SK-N-SH (cell line): Measurements from ENCODE around the gene NEK10. TPM values are rescaled to one million over a fixed set of nuclear protein-coding genes. Genes with fewer than 3 reads are reported as not detected.

Source experiments
- CTCF ChIA-PET: fragments of 300-600, 350-600 bp; formaldehyde crosslinking; extraction: SDS; loops from one replicate; lab custom pipeline; 2021; lab: Yijun Ruan, JAX
- POLR2A ChIA-PET: fragments of 350-600 bp; sonication (Branson Sonifier 250); formaldehyde crosslinking; extraction: SDS; loops from one replicate; lab custom pipeline; 2020; ENCODE audit warnings: antibody characterized with exemption, inconsistent platforms; lab: Yijun Ruan, JAX
- DNase-seq: peaks from one replicate; pipeline ENCODE4 v3.0.0; 2012
- H2AFZ ChIP-seq: fragments of 200-600 bp; sonication (generic); 2 replicates; pipeline ENCODE4 v1.8.1; 2016; ENCODE audit warnings: antibody characterized with exemption, mild to moderate bottlenecking, low read depth
- H3F3A ChIP-seq: fragments of 200-600 bp; sonication (generic); replicated peaks from 2 replicates; pipeline ENCODE3; 2016; ENCODE audit warnings: antibody characterized with exemption, mild to moderate bottlenecking; ENCODE audit not compliant: insufficient read depth
- H3K27ac ChIP-seq, 2 experiments: fragments of 200-500 bp in 1 of 2; fragments of 200-600 bp in 1 of 2; sonication (Bioruptor generic) in 1 of 2; sonication (generic), shearing (Covaris generic) in 1 of 2; 2 replicates each; pipeline versions ENCODE4 v1.5.1 to v1.6.1; 2014 to 2016; ENCODE audit warnings: low read depth in 2 of 2, inconsistent platforms in 1 of 2, low read length in 1 of 2, mild to moderate bottlenecking in 1 of 2, mixed read lengths in 1 of 2
- H3K27me3 ChIP-seq: fragments of 200-600 bp; sonication (generic), shearing (Covaris generic); 2 replicates; pipeline ENCODE4 v1.6.1; 2016; ENCODE audit warnings: mixed run types; ENCODE audit not compliant: insufficient read depth
- H3K36me3 ChIP-seq, 2 experiments: fragments of 200-500 bp in 1 of 2; fragments of 200-600 bp in 1 of 2; sonication (Bioruptor generic) in 1 of 2; sonication (generic) in 1 of 2; replicated peaks in 1 of 2; 2 replicates each; pipeline versions ENCODE3 to v1.5.1; 2014 to 2016; ENCODE audit warnings: low read length in 1 of 2, mild to moderate bottlenecking in 1 of 2; ENCODE audit not compliant: insufficient read depth in 2 of 2, control insufficient read depth in 1 of 2
- H3K4me1 ChIP-seq, 2 experiments: fragments of 200-500 bp in 1 of 2; fragments of 200-600 bp in 1 of 2; sonication (Bioruptor generic) in 1 of 2; sonication (generic), shearing (Covaris generic) in 1 of 2; 2 replicates each; pipeline versions ENCODE4 v1.5.1 to v1.6.1; 2014 to 2016; ENCODE audit warnings: low read depth in 1 of 2, low read length in 1 of 2, mixed run types in 1 of 2; ENCODE audit not compliant: insufficient read depth in 2 of 2, control insufficient read depth in 1 of 2
- H3K4me2 ChIP-seq: fragments of 200-600 bp; sonication (generic), shearing (Covaris generic); 2 replicates; pipeline ENCODE4 v1.6.1; 2017; ENCODE audit warnings: mixed run types
- H3K4me3 ChIP-seq, 2 experiments: fragments of 200-500 bp in 1 of 2; fragments of 200-600 bp in 1 of 2; sonication (Bioruptor generic) in 1 of 2; sonication (generic), shearing (Covaris generic) in 1 of 2; 2 replicates each; pipeline versions ENCODE4 v1.5.1 to v1.8.1; 2014 to 2016; ENCODE audit warnings: low read depth in 2 of 2, inconsistent platforms in 1 of 2, low read length in 1 of 2, mild to moderate bottlenecking in 1 of 2, mixed read lengths in 1 of 2, moderate library complexity in 1 of 2
- H3K79me2 ChIP-seq: fragments of 200-600 bp; sonication (generic); 2 replicates; pipeline ENCODE4 v1.8.1; 2017; ENCODE audit warnings: mild to moderate bottlenecking; ENCODE audit not compliant: insufficient read depth
- H3K9ac ChIP-seq: fragments of 200-600 bp; sonication (generic); 2 replicates; pipeline ENCODE4 v1.6.1; 2017; ENCODE audit warnings: mixed run types
- H3K9me2 ChIP-seq: fragments of 200-600 bp; sonication (generic); 2 replicates; pipeline ENCODE4 v1.6.1; 2017; ENCODE audit warnings: mixed run types
- H3K9me3 ChIP-seq: fragments of 200-600 bp; sonication (generic); 2 replicates; pipeline ENCODE4 v1.6.1; 2017; ENCODE audit warnings: mixed run types, mild to moderate bottlenecking, moderate library complexity
- H4K20me1 ChIP-seq: fragments of 200-600 bp; sonication (generic); 2 replicates; pipeline ENCODE4 v1.6.1; 2017; ENCODE audit warnings: mild to moderate bottlenecking, mixed run types; ENCODE audit not compliant: insufficient read depth
- ELF1 ChIP-seq: IDR thresholded peaks from 2 replicates; pipeline ENCODE4 v1.4.0; 2012
- EZH2phosphoT487 ChIP-seq: fragments of 200-600 bp; sonication (generic); IDR thresholded peaks from 2 replicates; pipeline ENCODE4 v1.6.1; 2017; ENCODE audit warnings: low read depth, mixed run types, mild to moderate bottlenecking, antibody characterized with exemption, moderate library complexity, borderline replicate concordance
- GABPA ChIP-seq: IDR thresholded peaks from 2 replicates; pipeline ENCODE4 v1.4.0; 2012; ENCODE audit warnings: low read depth, mild to moderate bottlenecking
- GATA2 ChIP-seq: sonication (generic); formaldehyde crosslinking; IDR thresholded peaks from 2 replicates; pipeline ENCODE4 v1.5.0; 2020; ENCODE audit warnings: mild to moderate bottlenecking, missing genetic modification reagents
- NFIC ChIP-seq: IDR thresholded peaks from 2 replicates; pipeline ENCODE4 v1.4.0; 2012; ENCODE audit warnings: borderline replicate concordance
- POLR2AphosphoS5 ChIP-seq: IDR thresholded peaks from 2 replicates; pipeline ENCODE4 v1.6.1; 2012; ENCODE audit warnings: low read depth, low read length
- RCOR1 ChIP-seq: fragments of 150-350 bp; IDR thresholded peaks from 2 replicates; pipeline ENCODE4 v1.6.1; 2017; ENCODE audit warnings: antibody characterized with exemption, low read length
- SIN3A ChIP-seq: IDR thresholded peaks from 2 replicates; pipeline ENCODE4 v1.6.1; 2012; ENCODE audit warnings: low read depth, mild to moderate bottlenecking, low read length, moderate library complexity, borderline replicate concordance
- WGBS: methylation state at CpG from one replicate; pipeline ENCODE4 v1.1.6; 2017; ENCODE audit warnings: low lambda C conversion rate; 5-methylcytosine and 5-hydroxymethylcytosine counted together
- polyA plus RNA-seq, 3 experiments: library from polyadenylated mRNA; depleted of rRNA; stranded (reverse); fragments of >200 nt; gene quantifications; 2 replicates each; pipeline ENCODE4 v1.2.3, GENCODE V29; 2012
- TF ChIP-seq, protein P1 (sequence below): IDR thresholded peaks from 2 replicates; pipeline ENCODE4 v1.4.0; 2012; ENCODE audit warnings: low read depth
- TF ChIP-seq, protein P2 (sequence below): fragments of 150-350 bp; IDR thresholded peaks from 2 replicates; pipeline ENCODE4 v1.6.1; 2016; ENCODE audit warnings: mild to moderate bottlenecking, low read depth, low read length
- TF ChIP-seq, protein P3 (sequence below): IDR thresholded peaks from 2 replicates; pipeline ENCODE4 v1.6.1; 2012; ENCODE audit warnings: mild to moderate bottlenecking, low read depth, low read length, moderate library complexity
- TF ChIP-seq, protein P4 (sequence below): fragments of 200-600 bp; sonication (generic); IDR thresholded peaks from 2 replicates; pipeline ENCODE4 v1.6.1; 2017; ENCODE audit warnings: antibody characterized with exemption, mild to moderate bottlenecking, moderate library complexity
- TF ChIP-seq, protein P5 (sequence below): IDR thresholded peaks from 2 replicates; pipeline ENCODE4 v1.4.0; 2012; ENCODE audit warnings: low read depth, borderline replicate concordance

The NEK10 gene
- polyA plus RNA-seq, 1 of the 3 experiments (the other 2 are of a cell fraction) = 1.0 TPM

DNA sequence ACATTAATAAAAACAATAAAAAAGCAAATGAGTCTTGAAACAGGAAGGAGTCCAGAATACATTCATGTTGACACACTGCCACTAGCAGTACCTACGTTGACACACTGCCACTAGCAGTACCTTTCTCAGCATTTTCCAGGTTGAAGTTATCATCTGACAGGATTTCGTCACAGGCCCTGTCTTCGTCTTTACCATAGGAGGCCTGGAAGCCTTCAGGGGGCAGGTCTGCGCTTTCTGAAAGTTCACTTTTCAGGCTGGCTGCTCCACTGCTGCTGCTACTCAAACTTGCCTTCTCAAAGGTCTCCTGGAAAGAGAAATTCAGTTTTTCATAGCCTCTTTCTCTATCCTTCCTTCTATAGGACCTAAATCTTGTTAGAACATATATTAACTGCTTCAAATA is 194.7 kb downstream of the NEK10 start:
- ChIA-PET CTCF (no interaction called here), POLR2A (no interaction called here)
- H3K36me3 ChIP-seq = no peaks in the 10 kb centered on the region
- H3K27me3 ChIP-seq = no peaks in the 10 kb centered on the region
- TF ChIP-seq GATA2 (CRISPR knock-in tag) (no peak), EZH2phosphoT487 (no peak), POLR2AphosphoS5 (no peak), ELF1 (no peak), SIN3A (no peak), RCOR1 (no peak), NFIC (no peak), GABPA (no peak)
- TF ChIP-seq, protein P1, sequence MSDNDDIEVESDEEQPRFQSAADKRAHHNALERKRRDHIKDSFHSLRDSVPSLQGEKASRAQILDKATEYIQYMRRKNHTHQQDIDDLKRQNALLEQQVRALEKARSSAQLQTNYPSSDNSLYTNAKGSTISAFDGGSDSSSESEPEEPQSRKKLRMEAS = no peak
- TF ChIP-seq, protein P2, sequence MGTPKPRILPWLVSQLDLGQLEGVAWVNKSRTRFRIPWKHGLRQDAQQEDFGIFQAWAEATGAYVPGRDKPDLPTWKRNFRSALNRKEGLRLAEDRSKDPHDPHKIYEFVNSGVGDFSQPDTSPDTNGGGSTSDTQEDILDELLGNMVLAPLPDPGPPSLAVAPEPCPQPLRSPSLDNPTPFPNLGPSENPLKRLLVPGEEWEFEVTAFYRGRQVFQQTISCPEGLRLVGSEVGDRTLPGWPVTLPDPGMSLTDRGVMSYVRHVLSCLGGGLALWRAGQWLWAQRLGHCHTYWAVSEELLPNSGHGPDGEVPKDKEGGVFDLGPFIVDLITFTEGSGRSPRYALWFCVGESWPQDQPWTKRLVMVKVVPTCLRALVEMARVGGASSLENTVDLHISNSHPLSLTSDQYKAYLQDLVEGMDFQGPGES = no peak
- TF ChIP-seq, protein P3, sequence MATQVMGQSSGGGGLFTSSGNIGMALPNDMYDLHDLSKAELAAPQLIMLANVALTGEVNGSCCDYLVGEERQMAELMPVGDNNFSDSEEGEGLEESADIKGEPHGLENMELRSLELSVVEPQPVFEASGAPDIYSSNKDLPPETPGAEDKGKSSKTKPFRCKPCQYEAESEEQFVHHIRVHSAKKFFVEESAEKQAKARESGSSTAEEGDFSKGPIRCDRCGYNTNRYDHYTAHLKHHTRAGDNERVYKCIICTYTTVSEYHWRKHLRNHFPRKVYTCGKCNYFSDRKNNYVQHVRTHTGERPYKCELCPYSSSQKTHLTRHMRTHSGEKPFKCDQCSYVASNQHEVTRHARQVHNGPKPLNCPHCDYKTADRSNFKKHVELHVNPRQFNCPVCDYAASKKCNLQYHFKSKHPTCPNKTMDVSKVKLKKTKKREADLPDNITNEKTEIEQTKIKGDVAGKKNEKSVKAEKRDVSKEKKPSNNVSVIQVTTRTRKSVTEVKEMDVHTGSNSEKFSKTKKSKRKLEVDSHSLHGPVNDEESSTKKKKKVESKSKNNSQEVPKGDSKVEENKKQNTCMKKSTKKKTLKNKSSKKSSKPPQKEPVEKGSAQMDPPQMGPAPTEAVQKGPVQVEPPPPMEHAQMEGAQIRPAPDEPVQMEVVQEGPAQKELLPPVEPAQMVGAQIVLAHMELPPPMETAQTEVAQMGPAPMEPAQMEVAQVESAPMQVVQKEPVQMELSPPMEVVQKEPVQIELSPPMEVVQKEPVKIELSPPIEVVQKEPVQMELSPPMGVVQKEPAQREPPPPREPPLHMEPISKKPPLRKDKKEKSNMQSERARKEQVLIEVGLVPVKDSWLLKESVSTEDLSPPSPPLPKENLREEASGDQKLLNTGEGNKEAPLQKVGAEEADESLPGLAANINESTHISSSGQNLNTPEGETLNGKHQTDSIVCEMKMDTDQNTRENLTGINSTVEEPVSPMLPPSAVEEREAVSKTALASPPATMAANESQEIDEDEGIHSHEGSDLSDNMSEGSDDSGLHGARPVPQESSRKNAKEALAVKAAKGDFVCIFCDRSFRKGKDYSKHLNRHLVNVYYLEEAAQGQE = no peak
- TF ChIP-seq, protein P4, sequence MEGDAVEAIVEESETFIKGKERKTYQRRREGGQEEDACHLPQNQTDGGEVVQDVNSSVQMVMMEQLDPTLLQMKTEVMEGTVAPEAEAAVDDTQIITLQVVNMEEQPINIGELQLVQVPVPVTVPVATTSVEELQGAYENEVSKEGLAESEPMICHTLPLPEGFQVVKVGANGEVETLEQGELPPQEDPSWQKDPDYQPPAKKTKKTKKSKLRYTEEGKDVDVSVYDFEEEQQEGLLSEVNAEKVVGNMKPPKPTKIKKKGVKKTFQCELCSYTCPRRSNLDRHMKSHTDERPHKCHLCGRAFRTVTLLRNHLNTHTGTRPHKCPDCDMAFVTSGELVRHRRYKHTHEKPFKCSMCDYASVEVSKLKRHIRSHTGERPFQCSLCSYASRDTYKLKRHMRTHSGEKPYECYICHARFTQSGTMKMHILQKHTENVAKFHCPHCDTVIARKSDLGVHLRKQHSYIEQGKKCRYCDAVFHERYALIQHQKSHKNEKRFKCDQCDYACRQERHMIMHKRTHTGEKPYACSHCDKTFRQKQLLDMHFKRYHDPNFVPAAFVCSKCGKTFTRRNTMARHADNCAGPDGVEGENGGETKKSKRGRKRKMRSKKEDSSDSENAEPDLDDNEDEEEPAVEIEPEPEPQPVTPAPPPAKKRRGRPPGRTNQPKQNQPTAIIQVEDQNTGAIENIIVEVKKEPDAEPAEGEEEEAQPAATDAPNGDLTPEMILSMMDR = no peak
- TF ChIP-seq, protein P5, sequence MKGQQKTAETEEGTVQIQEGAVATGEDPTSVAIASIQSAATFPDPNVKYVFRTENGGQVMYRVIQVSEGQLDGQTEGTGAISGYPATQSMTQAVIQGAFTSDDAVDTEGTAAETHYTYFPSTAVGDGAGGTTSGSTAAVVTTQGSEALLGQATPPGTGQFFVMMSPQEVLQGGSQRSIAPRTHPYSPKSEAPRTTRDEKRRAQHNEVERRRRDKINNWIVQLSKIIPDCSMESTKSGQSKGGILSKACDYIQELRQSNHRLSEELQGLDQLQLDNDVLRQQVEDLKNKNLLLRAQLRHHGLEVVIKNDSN = no peak
- H3K9me3 ChIP-seq = no peaks in the 10 kb centered on the region
- no peaks in the 10 kb centered on the region for H4K20me1 ChIP-seq
- no peak for DNase-seq
- no peak overlapping the region for H3K9ac ChIP-seq
- no peak overlapping the region for H2AFZ ChIP-seq
- H3F3A ChIP-seq = no peaks in the 10 kb centered on the region
- H3K4me1 ChIP-seq = no peaks in the 10 kb centered on the region
- H3K79me2 ChIP-seq = no peaks in the 10 kb centered on the region
- no peak overlapping the region for H3K27ac ChIP-seq
- WGBS = 20% methylated on average over 1 of the region's 4 CpGs
- no peak overlapping the region for H3K4me3 ChIP-seq
- no peaks in the 10 kb centered on the region for H3K9me2 ChIP-seq
- no peak overlapping the region for H3K4me2 ChIP-seq
